CD14-positive monocyte (primary cell): ENCODE measurements around the gene CADM1. TPM values are rescaled to one million over a fixed set of nuclear protein-coding genes. Genes with fewer than 3 reads are reported as not detected.

Experiments used
- DNase-seq, 3 donors: peaks; one replicate each; pipeline ENCODE4 v3.0.0-alpha.2; 2011 to 2022
- H2AFZ ChIP-seq: 2 replicates; pipeline ENCODE4 v1.6.0; 2012; ENCODE audit warnings: mild to moderate bottlenecking, low read depth, low read length, inconsistent platforms; ENCODE audit not compliant: insufficient read depth, poor library complexity, severe bottlenecking
- H3K27ac ChIP-seq, 2 donors: 1 replicate in 1 of 2; 2 replicates in 1 of 2; pipeline ENCODE4 v1.5.1; 2012 to 2013; ENCODE audit warnings: low read length in 2 of 2, control low read depth in 1 of 2, inconsistent platforms in 1 of 2, low read depth in 1 of 2, mild to moderate bottlenecking in 1 of 2
- H3K27me3 ChIP-seq, 2 donors: one replicate each; pipeline versions ENCODE4 v1.6.0 to v1.6.1; 2011 to 2013; ENCODE audit warnings: low read length in 2 of 2; ENCODE audit not compliant: control insufficient read depth in 2 of 2, insufficient read depth in 2 of 2
- H3K36me3 ChIP-seq, 2 donors: replicated peaks in 1 of 2; 1 replicate in 1 of 2; 2 replicates in 1 of 2; pipeline versions ENCODE4 v1.5.1 to v1.6.1; 2012 to 2013; ENCODE audit warnings: low read length in 2 of 2, control low read depth in 1 of 2, inconsistent platforms in 1 of 2, mild to moderate bottlenecking in 1 of 2; ENCODE audit not compliant: insufficient read depth in 2 of 2, control insufficient read depth in 1 of 2
- H3K4me1 ChIP-seq, 2 donors: 1 replicate in 1 of 2; 2 replicates in 1 of 2; pipeline versions ENCODE4 v1.5.1 to v1.6.1; 2012 to 2013; ENCODE audit warnings: low read length in 2 of 2, control low read depth in 1 of 2, inconsistent platforms in 1 of 2, mild to moderate bottlenecking in 1 of 2, moderate library complexity in 1 of 2; ENCODE audit not compliant: insufficient read depth in 2 of 2, control insufficient read depth in 1 of 2
- H3K4me2 ChIP-seq: replicated peaks from 2 replicates; pipeline ENCODE3; 2012; ENCODE audit warnings: low read length, moderate library complexity, mild to moderate bottlenecking; ENCODE audit not compliant: poor library complexity, severe bottlenecking; ENCODE audit errors: extremely low read depth
- H3K4me3 ChIP-seq, 3 experiments: fragments of 200-600 bp in 1 of 3; sonication (generic) in 1 of 3; replicated peaks in 1 of 3; 1 replicate in 2 of 3; 2 replicates in 1 of 3; pipeline ENCODE4 v1.5.1; 2011 to 2013; ENCODE audit warnings: low read length in 3 of 3, mild to moderate bottlenecking in 3 of 3, control low read depth in 2 of 3, low read depth in 2 of 3, inconsistent platforms in 1 of 3, moderate library complexity in 1 of 3
- H3K79me2 ChIP-seq: 2 replicates; pipeline ENCODE4 v1.6.0; 2012; ENCODE audit warnings: mild to moderate bottlenecking, control low read depth, inconsistent platforms, low read length, moderate library complexity; ENCODE audit not compliant: insufficient read depth
- H3K9ac ChIP-seq: 2 replicates; pipeline ENCODE4 v1.6.0; 2017; ENCODE audit warnings: low read length, mild to moderate bottlenecking; ENCODE audit not compliant: insufficient read depth, poor library complexity, severe bottlenecking
- H3K9me3 ChIP-seq, 2 donors: replicated peaks in 1 of 2; 1 replicate in 1 of 2; 2 replicates in 1 of 2; pipeline versions ENCODE4 v1.5.1 to v1.6.1; 2012 to 2013; ENCODE audit warnings: low read length in 2 of 2, control low read depth in 1 of 2; ENCODE audit not compliant: control insufficient read depth in 1 of 2, insufficient read depth in 1 of 2
- H4K20me1 ChIP-seq: 2 replicates; pipeline ENCODE4 v1.6.0; 2012; ENCODE audit warnings: mild to moderate bottlenecking, low read length, control low read depth, moderate library complexity; ENCODE audit not compliant: insufficient read depth
- H3K27ac Mint-ChIP-seq, 7 donors: one replicate each; pipeline ENCODE4 v1.8.0; 2020; ENCODE audit warnings: mild to moderate bottlenecking in 7 of 7, mixed read lengths in 7 of 7, moderate library complexity in 6 of 7, inconsistent platforms in 2 of 7
- H3K27me3 Mint-ChIP-seq, 3 donors: one replicate each; pipeline ENCODE4 v1.8.0; 2021 to 2022; ENCODE audit warnings: low read depth in 3 of 3, mild to moderate bottlenecking in 3 of 3, mixed read lengths in 3 of 3, moderate library complexity in 3 of 3, inconsistent platforms in 1 of 3
- H3K36me3 Mint-ChIP-seq, 2 donors: one replicate each; pipeline ENCODE4 v1.8.0; 2020; ENCODE audit warnings: mixed read lengths in 2 of 2, inconsistent platforms in 1 of 2, mild to moderate bottlenecking in 1 of 2
- H3K4me1 Mint-ChIP-seq: one replicate; pipeline ENCODE4 v1.8.0; 2020; ENCODE audit warnings: mild to moderate bottlenecking, mixed read lengths
- H3K4me3 Mint-ChIP-seq, 2 donors: one replicate each; pipeline ENCODE4 v1.8.0; 2020; ENCODE audit warnings: mild to moderate bottlenecking in 2 of 2, mixed read lengths in 2 of 2, moderate library complexity in 1 of 2
- H3K9me3 Mint-ChIP-seq, 7 donors: one replicate each; pipeline ENCODE4 v1.8.0; 2020 to 2022; ENCODE audit warnings: mixed read lengths in 7 of 7, mild to moderate bottlenecking in 6 of 7, moderate library complexity in 6 of 7, inconsistent platforms in 2 of 7
- WGBS: methylation state at CpG from one replicate; pipeline ENCODE4 v1.1.5; 2013; ENCODE audit warnings: missing lambda C conversion rate; ENCODE audit not compliant: insufficient coverage; 5-methylcytosine and 5-hydroxymethylcytosine counted together
- intact Hi-C, 2 donors: fragments of 100-400 bp; cut with micrococcal nuclease; formaldehyde crosslinking; loops; one replicate each; pipeline versions ENCODE4 v1.15.0 to v1.15.1; 2023
- polyA plus RNA-seq, 3 donors: library from polyadenylated mRNA; depleted of rRNA in 1 of 3; unstranded in 2 of 3; stranded (reverse) in 1 of 3; fragments of 300-500 nt in 2 of 3; fragments of >200 nt in 1 of 3; fragmentation: Illumina TruSeq in 2 of 3; gene quantifications; 1 replicate in 2 of 3; 2 replicates in 1 of 3; pipeline ENCODE4 v1.2.3, GENCODE V29; 2012 to 2021
- TF ChIP-seq, protein P1 (sequence below): fragments of 200-600 bp; IDR thresholded peaks from one replicate; pipeline ENCODE4 v1.8.0; 2022; ENCODE audit warnings: antibody characterized with exemption, mild to moderate bottlenecking

Gene CADM1
- polyA plus RNA-seq, 3 donors: not detected

DNA sequence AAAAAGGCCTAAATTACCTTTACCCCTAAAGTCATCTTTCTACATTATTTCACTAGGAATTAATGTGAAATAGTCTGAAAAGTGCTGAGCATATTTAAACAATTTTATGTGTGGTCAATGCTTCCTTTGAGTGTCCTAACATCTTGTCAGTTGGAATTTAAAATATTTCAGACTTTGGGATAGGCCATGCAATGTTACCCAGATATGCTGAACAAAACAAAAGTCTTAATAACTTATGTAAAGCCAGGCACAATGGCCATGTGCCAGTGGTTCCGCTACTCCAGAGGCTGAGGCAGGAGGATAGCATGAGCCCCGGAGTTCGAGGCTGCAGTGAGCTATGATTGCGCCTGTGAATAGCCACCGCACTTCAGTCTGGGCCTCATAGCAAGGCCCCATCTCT, 137.4 kb downstream of the CADM1 start:
- Histone ChIP-seq H3K27me3 (no peaks in the 10 kb centered on the region), H3K4me2 (no peak overlapping the region), H3K36me3 (no peaks in the 10 kb centered on the region), H4K20me1 (no peaks in the 10 kb centered on the region), H3K9ac (no peak overlapping the region), H3K27ac (no peak overlapping the region), H3K9me3 (no peaks in the 10 kb centered on the region), H2AFZ (no peak overlapping the region), H3K4me1 (no peaks in the 10 kb centered on the region), H3K4me3 (no peak overlapping the region), H3K79me2 (no peaks in the 10 kb centered on the region)
- H3K4me3 Mint-ChIP-seq: no peak overlapping the region
- intact Hi-C loops: no loop called here
- no peak for DNase-seq
- H3K27me3 Mint-ChIP-seq: peaks cover 0 to 2% (median 0%) of the 10 kb centered on the region in 3 donors
- no peaks in the 10 kb centered on the region for H3K36me3 Mint-ChIP-seq
- H3K4me1 Mint-ChIP-seq: no peaks in the 10 kb centered on the region
- TF ChIP-seq, protein P1, sequence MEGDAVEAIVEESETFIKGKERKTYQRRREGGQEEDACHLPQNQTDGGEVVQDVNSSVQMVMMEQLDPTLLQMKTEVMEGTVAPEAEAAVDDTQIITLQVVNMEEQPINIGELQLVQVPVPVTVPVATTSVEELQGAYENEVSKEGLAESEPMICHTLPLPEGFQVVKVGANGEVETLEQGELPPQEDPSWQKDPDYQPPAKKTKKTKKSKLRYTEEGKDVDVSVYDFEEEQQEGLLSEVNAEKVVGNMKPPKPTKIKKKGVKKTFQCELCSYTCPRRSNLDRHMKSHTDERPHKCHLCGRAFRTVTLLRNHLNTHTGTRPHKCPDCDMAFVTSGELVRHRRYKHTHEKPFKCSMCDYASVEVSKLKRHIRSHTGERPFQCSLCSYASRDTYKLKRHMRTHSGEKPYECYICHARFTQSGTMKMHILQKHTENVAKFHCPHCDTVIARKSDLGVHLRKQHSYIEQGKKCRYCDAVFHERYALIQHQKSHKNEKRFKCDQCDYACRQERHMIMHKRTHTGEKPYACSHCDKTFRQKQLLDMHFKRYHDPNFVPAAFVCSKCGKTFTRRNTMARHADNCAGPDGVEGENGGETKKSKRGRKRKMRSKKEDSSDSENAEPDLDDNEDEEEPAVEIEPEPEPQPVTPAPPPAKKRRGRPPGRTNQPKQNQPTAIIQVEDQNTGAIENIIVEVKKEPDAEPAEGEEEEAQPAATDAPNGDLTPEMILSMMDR: no peak
- no peak overlapping the region for H3K27ac Mint-ChIP-seq
- WGBS: 94% methylated on average over 2 of the region's 5 CpGs
- H3K9me3 Mint-ChIP-seq: peaks cover 0 to 2% (median 0%) of the 10 kb centered on the region in 7 donors

DNA sequence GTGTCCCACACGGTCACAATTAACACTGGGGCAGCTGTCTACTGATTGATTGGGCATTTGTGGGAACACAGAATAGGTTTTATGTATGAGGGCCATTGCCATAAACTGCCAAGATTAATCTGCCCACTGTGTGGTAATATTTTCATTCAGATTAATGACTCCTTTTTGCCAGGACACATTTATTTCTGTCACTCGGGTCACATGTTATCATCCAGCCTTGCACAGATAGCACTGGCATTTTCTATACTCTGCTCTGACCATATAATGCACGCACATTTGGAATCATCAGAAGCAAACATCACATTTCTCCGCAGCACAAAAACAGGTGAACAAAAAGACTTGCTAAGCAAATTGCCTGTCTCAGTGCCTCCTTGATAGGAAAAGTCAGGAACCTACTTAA, 138.3 kb downstream of the CADM1 start:
- Histone ChIP-seq H3K4me1 (no peaks in the 10 kb centered on the region), H3K27ac (no peak overlapping the region), H3K4me3 (no peak overlapping the region), H3K9ac (no peak overlapping the region), H3K4me2 (no peak overlapping the region), H3K36me3 (no peaks in the 10 kb centered on the region), H3K9me3 (no peaks in the 10 kb centered on the region), H3K79me2 (no peaks in the 10 kb centered on the region), H3K27me3 (no peaks in the 10 kb centered on the region), H2AFZ (no peak overlapping the region), H4K20me1 (no peaks in the 10 kb centered on the region)
- TF ChIP-seq, protein P1: no peak
- no peak for DNase-seq
- intact Hi-C loops: no loop called here
- Mint-ChIP-seq H3K27me3 (peaks cover 0 to 2% (median 0%) of the 10 kb centered on the region in 3 donors), H3K4me1 (no peaks in the 10 kb centered on the region), H3K27ac (no peak overlapping the region), H3K36me3 (no peaks in the 10 kb centered on the region), H3K4me3 (no peak overlapping the region), H3K9me3 (peaks cover 0 to 2% (median 0%) of the 10 kb centered on the region in 7 donors)
- WGBS: 94% methylated on average over 3 of the region's 4 CpGs
